H1 (cell line): ENCODE data around the gene NUDCD2.

ENCODE experiments used
- CEBPB ChIP-seq: IDR thresholded peaks from 2 replicates; pipeline ENCODE4 v1.6.1; 2012; ENCODE audit warnings: low read depth, low read length
- CREB1 ChIP-seq: IDR thresholded peaks from 2 replicates; pipeline ENCODE4 v1.6.1; 2012; ENCODE audit warnings: inconsistent platforms
- EGR1 ChIP-seq: IDR thresholded peaks from 2 replicates; pipeline ENCODE4 v1.6.1; 2011; ENCODE audit warnings: low read depth, low read length, borderline replicate concordance
- GABPA ChIP-seq: IDR thresholded peaks from 2 replicates; pipeline ENCODE4 v1.6.1; 2011; ENCODE audit warnings: mild to moderate bottlenecking, low read length, moderate library complexity, borderline replicate concordance; ENCODE audit not compliant: insufficient read depth
- JUN ChIP-seq: IDR thresholded peaks from 2 replicates; pipeline ENCODE4 v1.6.1; 2011; ENCODE audit warnings: low read depth, mild to moderate bottlenecking, improper control_type of control experiment, low read length
- JUND ChIP-seq: IDR thresholded peaks from 2 replicates; pipeline ENCODE4 v1.6.1; 2011; ENCODE audit warnings: mild to moderate bottlenecking, improper control_type of control experiment, low read length
- MAFK ChIP-seq: IDR thresholded peaks from 2 replicates; pipeline ENCODE4 v1.6.1; 2012; ENCODE audit warnings: low read depth, mild to moderate bottlenecking, improper control_type of control experiment, low read length
- POLR2A ChIP-seq, 2 experiments: IDR thresholded peaks; 1 replicate in 1 of 2; 2 replicates in 1 of 2; pipeline ENCODE4 v1.6.1; 2011; ENCODE audit warnings: low read depth in 2 of 2, low read length in 2 of 2, mild to moderate bottlenecking in 2 of 2; ENCODE audit errors: control extremely low read depth in 1 of 2
- POLR2AphosphoS5 ChIP-seq: IDR thresholded peaks from 2 replicates; pipeline ENCODE4 v1.6.1; 2011; ENCODE audit warnings: low read depth, low read length
- SIN3A ChIP-seq, 2 experiments: IDR thresholded peaks in 1 of 2; conservative IDR thresholded peaks in 1 of 2; 2 replicates each; pipeline ENCODE4 v1.6.1; 2011 to 2012; ENCODE audit warnings: low read length in 2 of 2, improper control_type of control experiment in 1 of 2, low read depth in 1 of 2, mild to moderate bottlenecking in 1 of 2
- TF ChIP-seq, protein P1 (sequence below): IDR thresholded peaks from 2 replicates; pipeline ENCODE4 v1.6.1; 2012; ENCODE audit warnings: low read length, inconsistent platforms
- TF ChIP-seq, protein P2 (sequence below), 3 experiments: IDR thresholded peaks; 1 replicate in 2 of 3; 2 replicates in 1 of 3; pipeline versions ENCODE4 v1.5.1 to v1.6.1; 2011; ENCODE audit warnings: low read length in 3 of 3, mild to moderate bottlenecking in 3 of 3, inconsistent platforms in 2 of 3, low read depth in 1 of 3, moderate library complexity in 1 of 3; ENCODE audit not compliant: insufficient read depth in 1 of 3; ENCODE audit errors: control extremely low read depth in 1 of 3

DNA sequence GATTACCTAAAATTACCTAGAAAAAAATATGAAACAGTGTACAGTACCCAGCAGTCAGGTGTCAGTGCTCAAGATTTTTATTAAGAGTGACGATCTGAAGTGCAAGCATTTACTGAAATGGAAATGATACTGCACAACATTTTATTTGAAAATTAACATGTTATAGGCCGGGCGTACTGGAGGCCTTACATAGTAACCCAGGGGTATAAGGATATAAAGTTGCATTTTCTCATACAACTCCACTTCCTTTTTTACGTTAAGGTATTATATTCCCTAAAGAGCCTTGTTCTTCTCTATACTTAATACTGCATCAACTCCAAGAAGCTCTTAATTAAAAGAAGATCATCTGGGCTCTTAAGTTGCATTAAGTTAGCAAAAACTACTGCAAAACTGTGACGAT is 48.9 kb upstream of the NUDCD2 start:
- TF ChIP-seq, protein P1, sequence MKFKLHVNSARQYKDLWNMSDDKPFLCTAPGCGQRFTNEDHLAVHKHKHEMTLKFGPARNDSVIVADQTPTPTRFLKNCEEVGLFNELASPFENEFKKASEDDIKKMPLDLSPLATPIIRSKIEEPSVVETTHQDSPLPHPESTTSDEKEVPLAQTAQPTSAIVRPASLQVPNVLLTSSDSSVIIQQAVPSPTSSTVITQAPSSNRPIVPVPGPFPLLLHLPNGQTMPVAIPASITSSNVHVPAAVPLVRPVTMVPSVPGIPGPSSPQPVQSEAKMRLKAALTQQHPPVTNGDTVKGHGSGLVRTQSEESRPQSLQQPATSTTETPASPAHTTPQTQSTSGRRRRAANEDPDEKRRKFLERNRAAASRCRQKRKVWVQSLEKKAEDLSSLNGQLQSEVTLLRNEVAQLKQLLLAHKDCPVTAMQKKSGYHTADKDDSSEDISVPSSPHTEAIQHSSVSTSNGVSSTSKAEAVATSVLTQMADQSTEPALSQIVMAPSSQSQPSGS: no peak
- TF ChIP-seq CEBPB (no peak), JUN (no peak), JUND (no peak), SIN3A (conservative IDR thresholded peaks at IDR 0.05 in 1 of 2, IDR thresholded peaks at IDR 0.05 in 1 of 2; ENCODE audit: low read depth in 1 of 2, low read length in 2 of 2) (no peak), MAFK (no peak), EGR1 (no peak), CREB1 (no peak), GABPA (no peak), POLR2AphosphoS5 (no peak), POLR2A (IDR thresholded peaks at IDR 0.05; ENCODE audit: control extremely low read depth in 1 of 2, low read depth in 2 of 2, low read length in 2 of 2) (no peak)
- TF ChIP-seq, protein P2, sequence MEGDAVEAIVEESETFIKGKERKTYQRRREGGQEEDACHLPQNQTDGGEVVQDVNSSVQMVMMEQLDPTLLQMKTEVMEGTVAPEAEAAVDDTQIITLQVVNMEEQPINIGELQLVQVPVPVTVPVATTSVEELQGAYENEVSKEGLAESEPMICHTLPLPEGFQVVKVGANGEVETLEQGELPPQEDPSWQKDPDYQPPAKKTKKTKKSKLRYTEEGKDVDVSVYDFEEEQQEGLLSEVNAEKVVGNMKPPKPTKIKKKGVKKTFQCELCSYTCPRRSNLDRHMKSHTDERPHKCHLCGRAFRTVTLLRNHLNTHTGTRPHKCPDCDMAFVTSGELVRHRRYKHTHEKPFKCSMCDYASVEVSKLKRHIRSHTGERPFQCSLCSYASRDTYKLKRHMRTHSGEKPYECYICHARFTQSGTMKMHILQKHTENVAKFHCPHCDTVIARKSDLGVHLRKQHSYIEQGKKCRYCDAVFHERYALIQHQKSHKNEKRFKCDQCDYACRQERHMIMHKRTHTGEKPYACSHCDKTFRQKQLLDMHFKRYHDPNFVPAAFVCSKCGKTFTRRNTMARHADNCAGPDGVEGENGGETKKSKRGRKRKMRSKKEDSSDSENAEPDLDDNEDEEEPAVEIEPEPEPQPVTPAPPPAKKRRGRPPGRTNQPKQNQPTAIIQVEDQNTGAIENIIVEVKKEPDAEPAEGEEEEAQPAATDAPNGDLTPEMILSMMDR (IDR thresholded peaks at IDR 0.05; ENCODE audit: control extremely low read depth in 1 of 3, insufficient read depth in 1 of 3, low read depth in 1 of 3, low read length in 3 of 3): no peak
